Gastroesophageal sphincter (tissue), 4 donors: ENCODE results near the gene DOCK10. TPM values are rescaled to one million over a fixed set of nuclear protein-coding genes. Genes with fewer than 3 reads are reported as not detected.

ENCODE experiments used
- ATAC-seq: fragments of 150-250 bp; one replicate; pipeline ENCODE4 v1.9.1; 2016; ENCODE audit warnings: mild to moderate bottlenecking, moderate library complexity
- H3K27ac ChIP-seq, 4 donors: fragments of 200-600 bp; sonication (generic) in 3 of 4; 1 replicate in 3 of 4; 2 replicates in 1 of 4; pipeline ENCODE4 v1.5.1; 2016 to 2019
- H3K27me3 ChIP-seq: fragments of 200-600 bp; sonication (generic); one replicate; pipeline ENCODE4 v1.5.1; 2019
- H3K36me3 ChIP-seq, 2 donors: fragments of 200-600 bp; sonication (generic); one replicate each; pipeline ENCODE4 v1.5.1; 2019; ENCODE audit warnings: control low read depth in 1 of 2
- H3K4me1 ChIP-seq, 3 donors: fragments of 200-600 bp; sonication (generic); 1 replicate in 2 of 3; 2 replicates in 1 of 3; pipeline ENCODE4 v1.5.1; 2016 to 2019; ENCODE audit warnings: control low read depth in 2 of 3
- H3K4me3 ChIP-seq, 2 donors: fragments of 200-600 bp; sonication (generic); one replicate each; pipeline ENCODE4 v1.5.1; 2019; ENCODE audit warnings: mild to moderate bottlenecking in 1 of 2, moderate library complexity in 1 of 2
- H3K9me3 ChIP-seq, 3 donors: fragments of 200-600 bp; sonication (generic); one replicate each; pipeline ENCODE4 v1.5.1; 2017 to 2019; ENCODE audit warnings: control low read depth in 2 of 3
- CTCF ChIP-seq, 4 experiments: fragments of 200-600 bp in 2 of 4; fragments of 450-650 bp in 2 of 4; sonication (generic) in 1 of 4; IDR thresholded peaks; one replicate each; pipeline ENCODE4 v1.5.1; 2017 to 2019; ENCODE audit warnings: antibody characterized with exemption in 4 of 4, mild to moderate bottlenecking in 2 of 4, moderate library complexity in 2 of 4
- EP300 ChIP-seq: sonication (generic); formaldehyde crosslinking; IDR thresholded peaks from one replicate; pipeline ENCODE4 v1.6.1; 2017; ENCODE audit warnings: antibody characterized with exemption, mild to moderate bottlenecking
- POLR2A ChIP-seq, 2 donors: fragments of 450-650 bp; IDR thresholded peaks; one replicate each; pipeline ENCODE4 v1.6.1; 2017; ENCODE audit warnings: antibody characterized with exemption in 2 of 2, mild to moderate bottlenecking in 2 of 2, moderate library complexity in 1 of 2
- POLR2AphosphoS5 ChIP-seq: sonication (generic); formaldehyde crosslinking; IDR thresholded peaks from one replicate; pipeline ENCODE4 v1.6.1; 2017; ENCODE audit warnings: antibody characterized with exemption
- WGBS, 2 donors: methylation state at CpG; one replicate each; pipeline ENCODE4 v1.1.5; 2018; ENCODE audit warnings: low coverage in 1 of 2; 5-methylcytosine and 5-hydroxymethylcytosine counted together
- total RNA-seq, 4 donors: library from RNA; depleted of rRNA; stranded (reverse); fragments of >200 nt; gene quantifications; one replicate each; pipeline ENCODE4 v1.1.0, GENCODE V29; 2016

DOCK10 gene
- total RNA-seq, 4 donors from 2014 or later: 3.6 to 12.6 (median 7.3) TPM

- 32 to 51% methylated on average over 3 of the region's 3 CpGs for WGBS, 2 donors
- Histone ChIP-seq H3K9me3 (no peaks in the 10 kb centered on the region), H3K27me3 (no peaks in the 10 kb centered on the region), H3K4me1 (no peaks in the 10 kb centered on the region), H3K27ac (no peak overlapping the region), H3K4me3 (no peak overlapping the region), H3K36me3 (no peaks in the 10 kb centered on the region)
- TF ChIP-seq EP300 (no peak), CTCF (IDR thresholded peaks at IDR 0.05) (peak; percentile 59 to 75 (median 64))
- no peak for ATAC-seq
These were observed 263.8 kb downstream of the DOCK10 start for GRCh38 chr2:224778474-224778877.

GRCh38 chr2:224777559-224777930 is 264.7 kb downstream of the DOCK10 start:
- 87 to 88% methylated on average over 3 of the region's 3 CpGs for WGBS, 2 donors
- H3K9me3 ChIP-seq: no peaks in the 10 kb centered on the region
- no peaks in the 10 kb centered on the region for H3K36me3 ChIP-seq
- no peak for ATAC-seq
- H3K4me3 ChIP-seq: no peak overlapping the region
- TF ChIP-seq EP300: no peak
- TF ChIP-seq CTCF (IDR thresholded peaks at IDR 0.05): no peak
- no peak for TF ChIP-seq POLR2A (IDR thresholded peaks at IDR 0.05)
- TF ChIP-seq POLR2AphosphoS5: no peak
- no peak overlapping the region for H3K27ac ChIP-seq
- no peaks in the 10 kb centered on the region for H3K27me3 ChIP-seq
- H3K4me1 ChIP-seq: no peaks in the 10 kb centered on the region

GRCh38 chr2:224776795-224777558 is 265.3 kb downstream of the DOCK10 start:
- Histone ChIP-seq H3K27me3 (no peaks in the 10 kb centered on the region), H3K4me1 (no peaks in the 10 kb centered on the region), H3K36me3 (no peaks in the 10 kb centered on the region), H3K27ac (no peak overlapping the region), H3K4me3 (no peak overlapping the region), H3K9me3 (no peaks in the 10 kb centered on the region)
- ATAC-seq: no peak
- 80 to 94% methylated on average over 3 to 6 of the region's 6 CpGs for WGBS, 2 donors
- no peak for TF ChIP-seq POLR2AphosphoS5
- no peak for TF ChIP-seq EP300
- no peak for TF ChIP-seq CTCF (IDR thresholded peaks at IDR 0.05)
- no peak for TF ChIP-seq POLR2A (IDR thresholded peaks at IDR 0.05)

GRCh38 chr2:224775647-224776046 is 266.6 kb downstream of the DOCK10 start:
- ATAC-seq: no peak
- 83 to 85% methylated on average over 1 of the region's 1 CpG for WGBS, 2 donors
- TF ChIP-seq POLR2A (IDR thresholded peaks at IDR 0.05) (no peak), CTCF (IDR thresholded peaks at IDR 0.05) (no peak), POLR2AphosphoS5 (no peak), EP300 (no peak)
- Histone ChIP-seq H3K4me1 (no peaks in the 10 kb centered on the region), H3K27me3 (no peaks in the 10 kb centered on the region), H3K4me3 (no peak overlapping the region), H3K9me3 (no peaks in the 10 kb centered on the region), H3K36me3 (peaks cover 0 to under 1% of the 10 kb centered on the region in 2 donors), H3K27ac (no peak overlapping the region)

GRCh38 chr2:224774735-224775134 is 267.5 kb downstream of the DOCK10 start:
- WGBS, 2 donors: 100% methylated on average over 6 of the region's 15 CpGs; no CpG with 5 or more reads in 1 of the 2 donors
- Histone ChIP-seq H3K9me3 (no peaks in the 10 kb centered on the region), H3K4me1 (no peaks in the 10 kb centered on the region), H3K27ac (no peak overlapping the region), H3K4me3 (no peak overlapping the region), H3K36me3 (peaks cover 0 to 9% of the 10 kb centered on the region in 2 donors), H3K27me3 (no peaks in the 10 kb centered on the region)
- no peak for ATAC-seq
- TF ChIP-seq CTCF (IDR thresholded peaks at IDR 0.05): no peak
